PC-3 (cell line): Measurements from ENCODE around the gene ENTR1.

Source experiments
- EZH2phosphoT487 ChIP-seq: fragments of 300-600 bp; sonication (generic); IDR thresholded peaks from 2 replicates; pipeline ENCODE4 v1.6.1; 2018; ENCODE audit warnings: mild to moderate bottlenecking, antibody characterized with exemption, low read length, borderline replicate concordance
- TF ChIP-seq, protein P1 (sequence below): fragments of 300-600 bp; sonication (generic); conservative IDR thresholded peaks from 2 replicates; pipeline ENCODE4 v1.5.1; 2017; ENCODE audit warnings: antibody characterized with exemption, low read depth, mild to moderate bottlenecking, low read length

DNA sequence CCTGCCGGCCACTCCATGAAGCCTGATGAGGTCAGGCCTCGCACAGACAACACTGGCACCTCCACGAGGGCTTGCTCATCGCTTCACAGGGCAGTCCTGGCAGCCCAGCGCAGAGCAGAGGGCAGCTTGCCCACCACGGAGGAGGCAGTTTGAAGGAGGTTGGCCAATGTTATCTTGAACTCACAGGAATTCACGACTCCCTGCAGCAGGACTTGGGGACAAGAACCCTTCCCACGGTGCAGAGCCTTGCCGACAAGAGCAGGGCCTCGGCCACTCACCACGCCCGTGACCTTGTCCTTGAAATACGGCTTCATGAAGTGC, 15.4 kb downstream of the ENTR1 start:
- no peak for TF ChIP-seq EZH2phosphoT487
- TF ChIP-seq, protein P1, sequence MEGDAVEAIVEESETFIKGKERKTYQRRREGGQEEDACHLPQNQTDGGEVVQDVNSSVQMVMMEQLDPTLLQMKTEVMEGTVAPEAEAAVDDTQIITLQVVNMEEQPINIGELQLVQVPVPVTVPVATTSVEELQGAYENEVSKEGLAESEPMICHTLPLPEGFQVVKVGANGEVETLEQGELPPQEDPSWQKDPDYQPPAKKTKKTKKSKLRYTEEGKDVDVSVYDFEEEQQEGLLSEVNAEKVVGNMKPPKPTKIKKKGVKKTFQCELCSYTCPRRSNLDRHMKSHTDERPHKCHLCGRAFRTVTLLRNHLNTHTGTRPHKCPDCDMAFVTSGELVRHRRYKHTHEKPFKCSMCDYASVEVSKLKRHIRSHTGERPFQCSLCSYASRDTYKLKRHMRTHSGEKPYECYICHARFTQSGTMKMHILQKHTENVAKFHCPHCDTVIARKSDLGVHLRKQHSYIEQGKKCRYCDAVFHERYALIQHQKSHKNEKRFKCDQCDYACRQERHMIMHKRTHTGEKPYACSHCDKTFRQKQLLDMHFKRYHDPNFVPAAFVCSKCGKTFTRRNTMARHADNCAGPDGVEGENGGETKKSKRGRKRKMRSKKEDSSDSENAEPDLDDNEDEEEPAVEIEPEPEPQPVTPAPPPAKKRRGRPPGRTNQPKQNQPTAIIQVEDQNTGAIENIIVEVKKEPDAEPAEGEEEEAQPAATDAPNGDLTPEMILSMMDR, result no peak
